Measurements from ENCODE around the gene EFCAB11. TPM values are rescaled to one million over a fixed set of nuclear protein-coding genes. Genes with fewer than 3 reads are reported as not detected.

The EFCAB11 gene
- total RNA-seq, 4 donors from 2014 or later, result 3.4 to 8.0 (median 5.5) TPM

GRCh38 chr14:89807151-89807550 is 147.4 kb downstream of the EFCAB11 start:
- intact Hi-C loops (cut with DNase I), result no loop called here
- Histone ChIP-seq H3K27ac (no peak overlapping the region), H3K9me3 (no peaks in the 10 kb centered on the region), H3K4me1 (no peaks in the 10 kb centered on the region), H3K27me3 (no peaks in the 10 kb centered on the region), H3K4me3 (no peak overlapping the region), H3K36me3 (no peaks in the 10 kb centered on the region)
- no peak for DNase-seq
- TF ChIP-seq POLR2A (IDR thresholded peaks at IDR 0.05), result no peak
- no peak for TF ChIP-seq CTCF (IDR thresholded peaks at IDR 0.05)

GRCh38 chr14:89806451-89806850 is 148.1 kb downstream of the EFCAB11 start:
- H3K36me3 ChIP-seq, result no peaks in the 10 kb centered on the region
- 43% methylated on average over 1 of the region's 2 CpGs; no CpG with 5 or more reads in 1 of the 2 donors for WGBS, 2 donors
- no peak for TF ChIP-seq POLR2A (IDR thresholded peaks at IDR 0.05)
- no peak for TF ChIP-seq CTCF (IDR thresholded peaks at IDR 0.05)

DNA sequence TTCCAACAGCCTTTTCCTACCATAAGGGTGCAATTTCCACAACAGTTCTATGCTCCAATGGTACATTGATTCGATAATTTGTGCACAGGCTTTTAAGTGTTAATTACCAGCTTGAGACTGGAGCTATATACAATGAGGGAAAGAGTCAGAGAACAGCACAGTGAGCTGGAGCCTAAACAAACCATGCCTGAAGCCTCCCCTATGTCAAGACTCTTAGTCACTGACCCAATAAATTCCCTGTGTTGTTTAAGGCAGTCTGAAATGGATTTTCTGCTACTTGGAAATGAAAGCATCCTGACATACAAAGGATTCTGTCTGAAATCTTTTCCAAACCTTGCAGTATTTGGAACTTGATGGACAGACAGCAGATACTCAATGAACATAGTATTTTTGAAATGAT is 149.0 kb downstream of the EFCAB11 start:
- H3K36me3 ChIP-seq, result no peaks in the 10 kb centered on the region
- no peaks in the 10 kb centered on the region for H3K9me3 ChIP-seq
- intact Hi-C loops (cut with DNase I), result no loop called here
- no peak for TF ChIP-seq CTCF (IDR thresholded peaks at IDR 0.05)
- TF ChIP-seq POLR2A (IDR thresholded peaks at IDR 0.05), result no peak
- H3K4me3 ChIP-seq, result no peak overlapping the region
- WGBS, 2 donors, result 75 to 93% methylated on average over 1 of the region's 1 CpG
- H3K27ac ChIP-seq, result no peak overlapping the region
- H3K27me3 ChIP-seq, result no peaks in the 10 kb centered on the region
- H3K4me1 ChIP-seq, result peaks cover 0 to 12% (median 0%) of the 10 kb centered on the region in 3 donors
- DNase-seq, result no peak

More at GRCh38 chr14:89806451-89806850, 148.1 kb downstream of the EFCAB11 start:
- H3K4me1 ChIP-seq, result peaks cover 0 to 3% (median 0%) of the 10 kb centered on the region in 3 donors
- H3K27ac ChIP-seq, result no peak overlapping the region
- H3K9me3 ChIP-seq, result no peaks in the 10 kb centered on the region
- intact Hi-C loops (cut with DNase I), result no loop called here
- H3K4me3 ChIP-seq, result no peak overlapping the region
- no peak for DNase-seq
- no peaks in the 10 kb centered on the region for H3K27me3 ChIP-seq

- Histone ChIP-seq H3K4me3 (no peak overlapping the region), H3K9me3 (no peaks in the 10 kb centered on the region), H3K36me3 (no peaks in the 10 kb centered on the region), H3K27me3 (no peaks in the 10 kb centered on the region), H3K4me1 (peaks cover 0 to 13% (median 0%) of the 10 kb centered on the region in 3 donors), H3K27ac (no peak overlapping the region)
- WGBS, 2 donors, result 97 to 98% methylated on average over 5 of the region's 5 CpGs
- intact Hi-C loops (cut with DNase I), result no loop called here
- TF ChIP-seq POLR2A (IDR thresholded peaks at IDR 0.05), result no peak
- no peak for TF ChIP-seq CTCF (IDR thresholded peaks at IDR 0.05)
- DNase-seq, result no peak
Measured at GRCh38 chr14:89803542-89803941, 151.0 kb downstream of the EFCAB11 start.

- no peak overlapping the region for H3K27ac ChIP-seq
- DNase-seq, result no peak
- intact Hi-C loops (cut with DNase I), result no loop called here
- 55 to 89% methylated on average over 2 to 3 of the region's 3 CpGs for WGBS, 2 donors
- peaks cover 0 to 13% (median 0%) of the 10 kb centered on the region in 3 donors for H3K4me1 ChIP-seq
- no peaks in the 10 kb centered on the region for H3K36me3 ChIP-seq
- H3K27me3 ChIP-seq, result no peaks in the 10 kb centered on the region
- no peak overlapping the region for H3K4me3 ChIP-seq
- no peak for TF ChIP-seq CTCF (IDR thresholded peaks at IDR 0.05)
- no peak for TF ChIP-seq POLR2A (IDR thresholded peaks at IDR 0.05)
- H3K9me3 ChIP-seq, result no peaks in the 10 kb centered on the region
Measured at GRCh38 chr14:89801136-89801535, 153.4 kb downstream of the EFCAB11 start.

All from esophagus squamous epithelium (tissue), 5 donors.